Measurements from ENCODE around the gene RELB. TPM values are rescaled to one million over a fixed set of nuclear protein-coding genes. Genes with fewer than 3 reads are reported as not detected.
A peak's percentile ranks its signal among the peaks of the same experiment; 100 is the strongest.

The RELB gene
- total and polyA plus RNA-seq, 9 of the 15 experiments (the other 6 are each of a cell fraction or from before 2014, with no cell fraction given): 0.15 to 1.1 (median 0.28) TPM; not detected in 2

GRCh38 chr19:45001087-45001739 lies at the start of gene RELB (continued):
- TF ChIP-seq VEZF1 (CRISPR knock-in tag; IDR thresholded peaks at IDR 0.05): peak; percentile 85
- TF ChIP-seq, protein P1, sequence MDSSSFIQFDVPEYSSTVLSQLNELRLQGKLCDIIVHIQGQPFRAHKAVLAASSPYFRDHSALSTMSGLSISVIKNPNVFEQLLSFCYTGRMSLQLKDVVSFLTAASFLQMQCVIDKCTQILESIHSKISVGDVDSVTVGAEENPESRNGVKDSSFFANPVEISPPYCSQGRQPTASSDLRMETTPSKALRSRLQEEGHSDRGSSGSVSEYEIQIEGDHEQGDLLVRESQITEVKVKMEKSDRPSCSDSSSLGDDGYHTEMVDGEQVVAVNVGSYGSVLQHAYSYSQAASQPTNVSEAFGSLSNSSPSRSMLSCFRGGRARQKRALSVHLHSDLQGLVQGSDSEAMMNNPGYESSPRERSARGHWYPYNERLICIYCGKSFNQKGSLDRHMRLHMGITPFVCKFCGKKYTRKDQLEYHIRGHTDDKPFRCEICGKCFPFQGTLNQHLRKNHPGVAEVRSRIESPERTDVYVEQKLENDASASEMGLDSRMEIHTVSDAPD (CRISPR knock-in tag; IDR thresholded peaks at IDR 0.05): no peak
- no peak for TF ChIP-seq NONO (IDR thresholded peaks at IDR 0.05; ENCODE audit: low read depth in 2 of 2, low read length in 1 of 2)
- no peak for TF ChIP-seq BACH1 (tag; IDR thresholded peaks at IDR 0.05)
- no peak for TF ChIP-seq PRDM10 (IDR thresholded peaks at IDR 0.05; ENCODE audit: partially characterized antibody)
- TF ChIP-seq RHOXF2B (CRISPR knock-in tag; conservative IDR thresholded peaks at IDR 0.05): no peak
- no peak for TF ChIP-seq IRF2 (CRISPR knock-in tag; IDR thresholded peaks at IDR 0.05)
- no peak for TF ChIP-seq POLR2H (tag; IDR thresholded peaks at IDR 0.05; ENCODE audit: low read depth)
- TF ChIP-seq TCF3 (CRISPR knock-in tag; IDR thresholded peaks at IDR 0.05): no peak
- TF ChIP-seq HMGN3 (IDR thresholded peaks at IDR 0.05; ENCODE audit: borderline replicate concordance, extremely low read depth, insufficient read length, low read depth, low read length): peak; percentile 63
- TF ChIP-seq MCM7 (IDR thresholded peaks at IDR 0.05): no peak
- TF ChIP-seq RAD21 (CRISPR knock-in tag; conservative IDR thresholded peaks at IDR 0.05 in 1 of 2, IDR thresholded peaks at IDR 0.05 in 1 of 2): no peak
- TF ChIP-seq ZNF780A (CRISPR knock-in tag; IDR thresholded peaks at IDR 0.05): no peak
- TF ChIP-seq PYGO2 (tag; IDR thresholded peaks at IDR 0.05): no peak
- TF ChIP-seq NFIX (CRISPR knock-in tag; IDR thresholded peaks at IDR 0.05; ENCODE audit: low read depth): no peak
- no peak for TF ChIP-seq ZNF586 (CRISPR knock-in tag; conservative IDR thresholded peaks at IDR 0.05)
- no peak for TF ChIP-seq SP1 (CRISPR knock-in tag; IDR thresholded peaks at IDR 0.05)
- peak in 1 of 2 experiments; percentile 58; a peak in 2 of 4 replicates for TF ChIP-seq MNT (conservative IDR thresholded peaks at IDR 0.05)
- TF ChIP-seq CC2D1A (IDR thresholded peaks at IDR 0.05): no peak
- peak; percentile 37; the same call in 1 of the 2 replicates for TF ChIP-seq KLF16 (IDR thresholded peaks at IDR 0.05)
- TF ChIP-seq RB1 (IDR thresholded peaks at IDR 0.05; ENCODE audit: low read depth): peak; percentile 77

All from K562 (cell line).